Measurements from ENCODE around the gene CADPS2. TPM values are rescaled to one million over a fixed set of nuclear protein-coding genes. Genes with fewer than 3 reads are reported as not detected.
"Not testable (repeated sequence)": the region's sequence is repeated elsewhere in the genome, so short reads cannot be mapped to it uniquely, and the experiment has no call there.

CADPS2 gene
- total and polyA plus RNA-seq, 7 experiments from 2014 or later = not detected

GRCh38 chr7:122682815-122683550, 203.3 kb downstream of the CADPS2 start:
- DNase-seq = no peak
- Mint-ChIP-seq H3K4me1 (no peaks in the 10 kb centered on the region), H3K9me3 (peaks cover 0 to 16% (median 7%) of the 10 kb centered on the region in 11 donors), H3K27ac (no peak overlapping the region), H3K27me3 (no peaks in the 10 kb centered on the region), H3K4me3 (no peak overlapping the region), H3K36me3 (no peaks in the 10 kb centered on the region)
- CTCF ChIA-PET = no interaction called here
- H3K4me1 ChIP-seq (ENCODE audit: control insufficient read depth in 2 of 2, insufficient read depth in 2 of 2, low read length in 2 of 2) = no peaks in the 10 kb centered on the region
- H3K27me3 ChIP-seq (ENCODE audit: control insufficient read depth in 2 of 2, insufficient read depth in 2 of 2, low read length in 2 of 2) = no peaks in the 10 kb centered on the region
- no peak for ATAC-seq
- H3K4me3 ChIP-seq (ENCODE audit: low read length) = no peak overlapping the region
- POLR2A ChIA-PET = no interaction called here
- no peaks in the 10 kb centered on the region for H3K9me3 ChIP-seq (ENCODE audit: control insufficient read depth in 2 of 3, low read length in 3 of 3)
- H3K27ac ChIP-seq (ENCODE audit: low read depth, low read length) = no peak overlapping the region
- no peaks in the 10 kb centered on the region for H3K36me3 ChIP-seq (ENCODE audit: control insufficient read depth in 2 of 3, insufficient read depth in 3 of 3, low read length in 3 of 3)
- intact Hi-C loops (cut with micrococcal nuclease) = no loop called here

DNA sequence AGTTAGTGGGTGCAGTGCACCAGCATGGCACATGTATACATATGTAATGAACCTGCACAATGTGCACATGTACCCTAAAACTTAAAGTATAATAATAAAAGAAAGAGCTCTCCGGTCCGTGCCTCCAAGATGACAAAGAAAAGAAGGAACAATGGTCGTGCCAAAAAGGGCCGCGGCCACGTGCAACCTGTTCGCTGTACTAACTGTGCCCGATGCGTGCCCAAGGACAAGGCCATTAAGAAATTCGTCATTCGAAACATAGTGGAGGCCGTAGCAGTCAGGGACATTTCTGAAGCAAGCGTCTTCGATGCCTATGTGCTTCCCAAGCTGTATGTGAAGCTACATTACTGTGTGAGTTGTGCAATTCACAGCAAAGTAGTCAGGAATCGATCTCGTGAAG, 205.1 kb downstream of the CADPS2 start:
- DNase-seq; ATAC-seq; H3K4me3 Mint-ChIP-seq; H3K4me3 ChIP-seq (ENCODE audit: low read length); H3K36me3 Mint-ChIP-seq; H3K27ac ChIP-seq (ENCODE audit: low read depth, low read length); CTCF ChIA-PET; H3K4me1 Mint-ChIP-seq; H3K36me3 ChIP-seq (ENCODE audit: control insufficient read depth in 2 of 3, insufficient read depth in 3 of 3, low read length in 3 of 3); POLR2A ChIA-PET; H3K27me3 ChIP-seq (ENCODE audit: control insufficient read depth in 2 of 2, insufficient read depth in 2 of 2, low read length in 2 of 2); H3K4me1 ChIP-seq (ENCODE audit: control insufficient read depth in 2 of 2, insufficient read depth in 2 of 2, low read length in 2 of 2); H3K9me3 ChIP-seq (ENCODE audit: control insufficient read depth in 2 of 3, low read length in 3 of 3); H3K27me3 Mint-ChIP-seq; H3K27ac Mint-ChIP-seq; intact Hi-C loops (cut with micrococcal nuclease): not testable (repeated sequence)
- peaks cover 0 to 21% (median 9%) of the 10 kb centered on the region in 11 donors for H3K9me3 Mint-ChIP-seq

- H3K9me3 Mint-ChIP-seq = peaks cover 0 to 18% (median 9%) of the 10 kb centered on the region in 11 donors
- Histone ChIP-seq H3K27ac (ENCODE audit: low read depth, low read length) (no peak overlapping the region), H3K9me3 (ENCODE audit: control insufficient read depth in 2 of 3, low read length in 3 of 3) (no peaks in the 10 kb centered on the region), H3K36me3 (ENCODE audit: control insufficient read depth in 2 of 3, insufficient read depth in 3 of 3, low read length in 3 of 3) (no peaks in the 10 kb centered on the region), H3K27me3 (ENCODE audit: control insufficient read depth in 2 of 2, insufficient read depth in 2 of 2, low read length in 2 of 2) (no peaks in the 10 kb centered on the region), H3K4me3 (ENCODE audit: low read length) (no peak overlapping the region), H3K4me1 (ENCODE audit: control insufficient read depth in 2 of 2, insufficient read depth in 2 of 2, low read length in 2 of 2) (no peaks in the 10 kb centered on the region)
- no peak overlapping the region for H3K4me3 Mint-ChIP-seq
- DNase-seq (no peak), ATAC-seq (no peak)
- intact Hi-C loops (cut with micrococcal nuclease) = no loop called here
- H3K36me3 Mint-ChIP-seq = no peaks in the 10 kb centered on the region
- H3K4me1 Mint-ChIP-seq = no peaks in the 10 kb centered on the region
- H3K27me3 Mint-ChIP-seq = no peaks in the 10 kb centered on the region
- ChIA-PET POLR2A (no interaction called here), CTCF (no interaction called here)
- no peak overlapping the region for H3K27ac Mint-ChIP-seq
These were observed 206.4 kb downstream of the CADPS2 start for GRCh38 chr7:122679813-122680212.

- not testable (repeated sequence) for ATAC-seq; H3K27me3 Mint-ChIP-seq; H3K9me3 ChIP-seq (ENCODE audit: control insufficient read depth in 2 of 3, low read length in 3 of 3)
These were observed 207.0 kb downstream of the CADPS2 start for GRCh38 chr7:122679269-122679709.

GRCh38 chr7:122677149-122677548, 209.1 kb downstream of the CADPS2 start:
- no peak for ATAC-seq
- CTCF ChIA-PET = interaction anchor here (1.0 kb wide), 1 partner anchor 9 kb away, joined by 3 read pairs; no protein-coding TSS in a partner anchor
- Histone ChIP-seq H3K36me3 (ENCODE audit: control insufficient read depth in 2 of 3, insufficient read depth in 3 of 3, low read length in 3 of 3) (no peaks in the 10 kb centered on the region), H3K4me1 (ENCODE audit: control insufficient read depth in 2 of 2, insufficient read depth in 2 of 2, low read length in 2 of 2) (no peaks in the 10 kb centered on the region), H3K4me3 (ENCODE audit: low read length) (no peak overlapping the region), H3K9me3 (ENCODE audit: control insufficient read depth in 2 of 3, low read length in 3 of 3) (no peaks in the 10 kb centered on the region), H3K27me3 (ENCODE audit: control insufficient read depth in 2 of 2, insufficient read depth in 2 of 2, low read length in 2 of 2) (no peaks in the 10 kb centered on the region), H3K27ac (ENCODE audit: low read depth, low read length) (no peak overlapping the region)
- DNase-seq = no peak
- peaks cover 2 to 18% (median 6%) of the 10 kb centered on the region in 11 donors for H3K9me3 Mint-ChIP-seq
- POLR2A ChIA-PET = no interaction called here
- H3K27ac Mint-ChIP-seq = no peak overlapping the region
- intact Hi-C loops (cut with micrococcal nuclease) = no loop called here
- H3K4me1 Mint-ChIP-seq = no peaks in the 10 kb centered on the region
- no peaks in the 10 kb centered on the region for H3K27me3 Mint-ChIP-seq
- H3K4me3 Mint-ChIP-seq = no peak overlapping the region
- H3K36me3 Mint-ChIP-seq = no peaks in the 10 kb centered on the region

More at GRCh38 chr7:122679269-122679709, 207.0 kb downstream of the CADPS2 start:
- H3K27me3 ChIP-seq (ENCODE audit: control insufficient read depth in 2 of 2, insufficient read depth in 2 of 2, low read length in 2 of 2); H3K4me1 Mint-ChIP-seq; DNase-seq; H3K4me3 ChIP-seq (ENCODE audit: low read length); H3K27ac Mint-ChIP-seq; H3K36me3 Mint-ChIP-seq; H3K27ac ChIP-seq (ENCODE audit: low read depth, low read length); H3K36me3 ChIP-seq (ENCODE audit: control insufficient read depth in 2 of 3, insufficient read depth in 3 of 3, low read length in 3 of 3); POLR2A ChIA-PET; H3K4me1 ChIP-seq (ENCODE audit: control insufficient read depth in 2 of 2, insufficient read depth in 2 of 2, low read length in 2 of 2); H3K4me3 Mint-ChIP-seq; CTCF ChIA-PET; intact Hi-C loops (cut with micrococcal nuclease): not testable (repeated sequence)
- peaks cover 0 to 18% (median 10%) of the 10 kb centered on the region in 11 donors for H3K9me3 Mint-ChIP-seq

- H3K9me3 Mint-ChIP-seq = peaks cover 2 to 18% (median 6%) of the 10 kb centered on the region in 11 donors
- Histone ChIP-seq H3K36me3 (ENCODE audit: control insufficient read depth in 2 of 3, insufficient read depth in 3 of 3, low read length in 3 of 3) (no peaks in the 10 kb centered on the region), H3K4me1 (ENCODE audit: control insufficient read depth in 2 of 2, insufficient read depth in 2 of 2, low read length in 2 of 2) (no peaks in the 10 kb centered on the region), H3K9me3 (ENCODE audit: control insufficient read depth in 2 of 3, low read length in 3 of 3) (no peaks in the 10 kb centered on the region), H3K4me3 (ENCODE audit: low read length) (no peak overlapping the region), H3K27me3 (ENCODE audit: control insufficient read depth in 2 of 2, insufficient read depth in 2 of 2, low read length in 2 of 2) (no peaks in the 10 kb centered on the region), H3K27ac (ENCODE audit: low read depth, low read length) (no peak overlapping the region)
- no peaks in the 10 kb centered on the region for H3K27me3 Mint-ChIP-seq
- POLR2A ChIA-PET = no interaction called here
- H3K4me1 Mint-ChIP-seq = no peaks in the 10 kb centered on the region
- intact Hi-C loops (cut with micrococcal nuclease) = no loop called here
- no peaks in the 10 kb centered on the region for H3K36me3 Mint-ChIP-seq
- H3K4me3 Mint-ChIP-seq = no peak overlapping the region
- no peak overlapping the region for H3K27ac Mint-ChIP-seq
- CTCF ChIA-PET = interaction anchor here (1.0 kb wide), 1 partner anchor 9 kb away, joined by 3 read pairs; no protein-coding TSS in a partner anchor
- ATAC-seq (no peak), DNase-seq (no peak)
These were observed 209.8 kb downstream of the CADPS2 start for GRCh38 chr7:122676466-122676865.

DNA sequence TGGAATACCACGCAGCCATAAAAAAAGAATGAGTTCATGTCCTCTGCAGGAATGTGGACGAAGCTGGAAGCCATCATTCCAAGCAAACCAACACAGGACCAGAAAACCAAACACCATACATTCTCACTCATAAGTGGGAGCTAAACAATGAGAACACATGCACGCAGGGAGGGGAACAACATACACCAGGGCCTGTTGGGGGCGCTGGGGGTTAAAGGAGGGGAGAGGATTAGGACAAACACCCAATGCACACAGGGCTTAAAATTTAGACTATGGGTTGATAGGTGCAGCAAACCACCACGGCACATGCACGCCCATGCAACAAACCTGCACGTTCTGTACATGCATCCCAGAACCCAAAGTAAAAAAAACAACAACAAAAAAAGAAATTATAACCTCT, 210.6 kb downstream of the CADPS2 start:
- Histone ChIP-seq H3K4me1 (ENCODE audit: control insufficient read depth in 2 of 2, insufficient read depth in 2 of 2, low read length in 2 of 2) (no peaks in the 10 kb centered on the region), H3K4me3 (ENCODE audit: low read length) (no peak overlapping the region), H3K9me3 (ENCODE audit: control insufficient read depth in 2 of 3, low read length in 3 of 3) (no peaks in the 10 kb centered on the region), H3K36me3 (ENCODE audit: control insufficient read depth in 2 of 3, insufficient read depth in 3 of 3, low read length in 3 of 3) (no peaks in the 10 kb centered on the region), H3K27ac (ENCODE audit: low read depth, low read length) (no peak overlapping the region), H3K27me3 (ENCODE audit: control insufficient read depth in 2 of 2, insufficient read depth in 2 of 2, low read length in 2 of 2) (no peaks in the 10 kb centered on the region)
- no peak overlapping the region for H3K4me3 Mint-ChIP-seq
- H3K9me3 Mint-ChIP-seq = peaks cover 2 to 22% (median 9%) of the 10 kb centered on the region in 11 donors
- DNase-seq (no peak), ATAC-seq (no peak)
- H3K27ac Mint-ChIP-seq = no peak overlapping the region
- CTCF ChIA-PET = no interaction called here
- no peaks in the 10 kb centered on the region for H3K27me3 Mint-ChIP-seq
- intact Hi-C loops (cut with micrococcal nuclease) = no loop called here
- no peaks in the 10 kb centered on the region for H3K36me3 Mint-ChIP-seq
- no peaks in the 10 kb centered on the region for H3K4me1 Mint-ChIP-seq
- POLR2A ChIA-PET = no interaction called here
